ENCODE measurements around the gene PSAP.

GRCh38 chr10:71807557-71808510 lies 43.2 kb downstream of the PSAP start:
- TF ChIP-seq CTCF (IDR thresholded peaks at IDR 0.05; ENCODE audit: low read depth, low read length, missing input control) (no peak), FOXA1 (IDR thresholded peaks at IDR 0.05) (no peak), GABPA (IDR thresholded peaks at IDR 0.05 in 1 of 2, conservative IDR thresholded peaks at IDR 0.05 in 1 of 2) (no peak), JUND (IDR thresholded peaks at IDR 0.05) (no peak), FOXA2 (IDR thresholded peaks at IDR 0.05) (no peak), MAX (IDR thresholded peaks at IDR 0.05) (no peak), HNF4A (conservative IDR thresholded peaks at IDR 0.05) (no peak), YY1 (IDR thresholded peaks at IDR 0.05) (no peak), REST (IDR thresholded peaks at IDR 0.05) (no peak), SP1 (IDR thresholded peaks at IDR 0.05) (no peak)

Data from liver (tissue), 3 donors.